Endothelial cell of umbilical vein (primary cell): ENCODE measurements around the gene ITPRID2.

Source experiments
- EZH2 ChIP-seq: IDR thresholded peaks from 2 replicates; pipeline ENCODE4 v1.6.1; 2012; ENCODE audit warnings: borderline replicate concordance, low read depth, mild to moderate bottlenecking, moderate library complexity, low read length, inconsistent platforms; ENCODE audit not compliant: severe bottlenecking
- FOS ChIP-seq: IDR thresholded peaks from 2 replicates; pipeline ENCODE4 v1.6.1; 2011; ENCODE audit warnings: mild to moderate bottlenecking, low read length, moderate library complexity, borderline replicate concordance; ENCODE audit not compliant: insufficient read depth
- GATA2 ChIP-seq: IDR thresholded peaks from 2 replicates; pipeline ENCODE4 v1.7.0; 2011; ENCODE audit warnings: low read depth, mild to moderate bottlenecking, moderate library complexity, mixed read lengths, low read length; ENCODE audit not compliant: insufficient read length, insufficient read depth
- JUN ChIP-seq: IDR thresholded peaks from 2 replicates; pipeline ENCODE4 v1.6.1; 2011; ENCODE audit warnings: borderline replicate concordance, low read depth; ENCODE audit not compliant: insufficient read length, insufficient read depth
- MYC ChIP-seq: IDR thresholded peaks from one replicate; pipeline ENCODE4 v1.6.1; 2011; ENCODE audit warnings: mild to moderate bottlenecking, low read depth, low read length
- POLR2A ChIP-seq: IDR thresholded peaks from 2 replicates; pipeline ENCODE4 v1.6.1; 2012; ENCODE audit warnings: low read depth, mild to moderate bottlenecking, control low read depth, low read length
- POLR2AphosphoS5 ChIP-seq: IDR thresholded peaks from 2 replicates; pipeline ENCODE4 v1.6.1; 2012; ENCODE audit warnings: low read depth, mild to moderate bottlenecking, control low read depth, low read length, moderate library complexity; ENCODE audit not compliant: insufficient read depth
- TF ChIP-seq, protein P1 (sequence below), 2 donors: IDR thresholded peaks; 1 replicate in 1 of 2; 2 replicates in 1 of 2; pipeline ENCODE4 v1.5.1; 2011; ENCODE audit warnings: low read length in 2 of 2, mild to moderate bottlenecking in 2 of 2, moderate library complexity in 2 of 2, control low read depth in 1 of 2, inconsistent platforms in 1 of 2, low read depth in 1 of 2; ENCODE audit not compliant: insufficient read depth in 1 of 2; ENCODE audit errors: extremely low read depth in 1 of 2

DNA sequence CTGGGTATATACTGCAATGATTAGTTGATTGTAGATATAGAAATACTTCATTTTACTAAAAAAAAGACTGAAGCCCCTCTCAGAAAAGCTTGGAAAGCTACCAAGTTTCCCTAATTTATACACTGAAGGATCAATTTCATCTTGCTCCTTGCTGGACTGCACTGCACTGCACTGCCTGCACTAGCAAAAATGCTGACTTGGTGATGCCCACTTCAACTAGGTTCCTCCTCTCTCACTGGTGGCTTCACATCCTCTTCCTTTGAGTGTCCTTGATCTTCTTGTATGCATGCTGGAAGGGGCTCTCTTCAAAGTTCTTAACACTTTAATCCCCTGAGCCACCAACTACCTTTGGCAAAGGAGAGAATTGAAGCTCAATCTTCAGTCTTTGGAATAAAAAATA is 31.7 kb upstream of the ITPRID2 start:
- TF ChIP-seq EZH2: no peak
- TF ChIP-seq FOS: no peak
- TF ChIP-seq, protein P1, sequence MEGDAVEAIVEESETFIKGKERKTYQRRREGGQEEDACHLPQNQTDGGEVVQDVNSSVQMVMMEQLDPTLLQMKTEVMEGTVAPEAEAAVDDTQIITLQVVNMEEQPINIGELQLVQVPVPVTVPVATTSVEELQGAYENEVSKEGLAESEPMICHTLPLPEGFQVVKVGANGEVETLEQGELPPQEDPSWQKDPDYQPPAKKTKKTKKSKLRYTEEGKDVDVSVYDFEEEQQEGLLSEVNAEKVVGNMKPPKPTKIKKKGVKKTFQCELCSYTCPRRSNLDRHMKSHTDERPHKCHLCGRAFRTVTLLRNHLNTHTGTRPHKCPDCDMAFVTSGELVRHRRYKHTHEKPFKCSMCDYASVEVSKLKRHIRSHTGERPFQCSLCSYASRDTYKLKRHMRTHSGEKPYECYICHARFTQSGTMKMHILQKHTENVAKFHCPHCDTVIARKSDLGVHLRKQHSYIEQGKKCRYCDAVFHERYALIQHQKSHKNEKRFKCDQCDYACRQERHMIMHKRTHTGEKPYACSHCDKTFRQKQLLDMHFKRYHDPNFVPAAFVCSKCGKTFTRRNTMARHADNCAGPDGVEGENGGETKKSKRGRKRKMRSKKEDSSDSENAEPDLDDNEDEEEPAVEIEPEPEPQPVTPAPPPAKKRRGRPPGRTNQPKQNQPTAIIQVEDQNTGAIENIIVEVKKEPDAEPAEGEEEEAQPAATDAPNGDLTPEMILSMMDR (IDR thresholded peaks at IDR 0.05; ENCODE audit: extremely low read depth in 1 of 2, insufficient read depth in 1 of 2, low read depth in 1 of 2, low read length in 2 of 2): no peak
- TF ChIP-seq JUN: no peak
- TF ChIP-seq POLR2A: no peak
- no peak for TF ChIP-seq POLR2AphosphoS5
- TF ChIP-seq GATA2: no peak
- no peak for TF ChIP-seq MYC
